Measurements from ENCODE around the gene HBA2. TPM values are rescaled to one million over a fixed set of nuclear protein-coding genes. Genes with fewer than 3 reads are reported as not detected.
A peak's percentile ranks its signal among the peaks of the same experiment; 100 is the strongest.
"Not testable (repeated sequence)": the region's sequence is repeated elsewhere in the genome, so short reads cannot be mapped to it uniquely, and the experiment has no call there.

The HBA2 gene
- total RNA-seq, 1 experiment from 2014 or later, result not detected

- in situ Hi-C loops (cut with HindIII; ENCODE audit: low pct_unique_long_range_greater_than_20kb, low sequenced_read_pairs), result no loop called here
- no peak for DNase-seq (ENCODE audit: low read depth)
Measured at GRCh38 chr16:185213-185612, 12.5 kb downstream of the HBA2 start.

GRCh38 chr16:185691-186090 lies 13.0 kb downstream of the HBA2 start:
- no peak for DNase-seq (ENCODE audit: low read depth)
- in situ Hi-C loops (cut with HindIII; ENCODE audit: low pct_unique_long_range_greater_than_20kb, low sequenced_read_pairs), result no loop called here

- in situ Hi-C loops (cut with HindIII; ENCODE audit: low pct_unique_long_range_greater_than_20kb, low sequenced_read_pairs), result no loop called here
- no peak for DNase-seq (ENCODE audit: low read depth)
Measured at GRCh38 chr16:187330-187729, 14.7 kb downstream of the HBA2 start.

GRCh38 chr16:188674-189073 lies 16.0 kb downstream of the HBA2 start:
- in situ Hi-C loops (cut with HindIII; ENCODE audit: low pct_unique_long_range_greater_than_20kb, low sequenced_read_pairs), result no loop called here
- peak; percentile 35 for DNase-seq (ENCODE audit: low read depth)

GRCh38 chr16:189604-190186 lies 17.0 kb downstream of the HBA2 start:
- no peak for DNase-seq (ENCODE audit: low read depth)
- in situ Hi-C loops (cut with HindIII; ENCODE audit: low pct_unique_long_range_greater_than_20kb, low sequenced_read_pairs), result no loop called here

- no peak for DNase-seq (ENCODE audit: low read depth)
- in situ Hi-C loops (cut with HindIII; ENCODE audit: low pct_unique_long_range_greater_than_20kb, low sequenced_read_pairs), result no loop called here
Measured at GRCh38 chr16:191831-192230, 19.2 kb downstream of the HBA2 start.

GRCh38 chr16:192686-193085 lies 20.0 kb downstream of the HBA2 start:
- DNase-seq (ENCODE audit: low read depth), result no peak
- in situ Hi-C loops (cut with HindIII; ENCODE audit: low pct_unique_long_range_greater_than_20kb, low sequenced_read_pairs), result no loop called here

GRCh38 chr16:193441-193840 lies 20.8 kb downstream of the HBA2 start:
- DNase-seq (ENCODE audit: low read depth), result no peak
- in situ Hi-C loops (cut with HindIII; ENCODE audit: low pct_unique_long_range_greater_than_20kb, low sequenced_read_pairs), result no loop called here

GRCh38 chr16:194516-194915 lies 21.8 kb downstream of the HBA2 start:
- no peak for DNase-seq (ENCODE audit: low read depth)
- in situ Hi-C loops (cut with HindIII; ENCODE audit: low pct_unique_long_range_greater_than_20kb, low sequenced_read_pairs), result no loop called here

- DNase-seq (ENCODE audit: low read depth), result peak; percentile 66
- in situ Hi-C loops (cut with HindIII; ENCODE audit: low pct_unique_long_range_greater_than_20kb, low sequenced_read_pairs), result no loop called here
Measured at GRCh38 chr16:200388-200787, 27.7 kb downstream of the HBA2 start.

GRCh38 chr16:203246-203645 lies 30.6 kb downstream of the HBA2 start:
- in situ Hi-C loops (cut with HindIII; ENCODE audit: low pct_unique_long_range_greater_than_20kb, low sequenced_read_pairs), result no loop called here
- DNase-seq (ENCODE audit: low read depth), result no peak

- DNase-seq (ENCODE audit: low read depth); in situ Hi-C loops (cut with HindIII; ENCODE audit: low pct_unique_long_range_greater_than_20kb, low sequenced_read_pairs): not testable (repeated sequence)
Measured at GRCh38 chr16:204046-204445, 31.4 kb downstream of the HBA2 start.

GRCh38 chr16:209359-209758 lies 36.7 kb downstream of the HBA2 start:
- in situ Hi-C loops (cut with HindIII; ENCODE audit: low pct_unique_long_range_greater_than_20kb, low sequenced_read_pairs), result not testable (repeated sequence)

GRCh38 chr16:211631-212180 lies 39.0 kb downstream of the HBA2 start:
- DNase-seq (ENCODE audit: low read depth); in situ Hi-C loops (cut with HindIII; ENCODE audit: low pct_unique_long_range_greater_than_20kb, low sequenced_read_pairs): not testable (repeated sequence)

More at GRCh38 chr16:209359-209758, 36.7 kb downstream of the HBA2 start:
- not testable (repeated sequence) for DNase-seq (ENCODE audit: low read depth)

GRCh38 chr16:212999-213398 lies 40.3 kb downstream of the HBA2 start:
- DNase-seq (ENCODE audit: low read depth), result no peak
- in situ Hi-C loops (cut with HindIII; ENCODE audit: low pct_unique_long_range_greater_than_20kb, low sequenced_read_pairs), result no loop called here

GRCh38 chr16:220021-220420 lies 47.3 kb downstream of the HBA2 start:
- in situ Hi-C loops (cut with HindIII; ENCODE audit: low pct_unique_long_range_greater_than_20kb, low sequenced_read_pairs), result no loop called here
- DNase-seq (ENCODE audit: low read depth), result no peak

Other genes starting within 250 kb of the HBA2 start
- 32.3 and 39.8 TPM in 2 replicates for gene POLR3K, start 119.3 kb upstream of the HBA2 start, total RNA-seq (2014; rRNA removed; shearing (Covaris generic); ENCODE audit: low replicate concordance)
- 63.4 and 83.6 TPM in 2 replicates for gene SNRNP25, start 119.0 kb upstream of the HBA2 start, total RNA-seq (2014; rRNA removed; shearing (Covaris generic); ENCODE audit: low replicate concordance)
- gene RHBDF1, start 100.2 kb upstream of the HBA2 start, total RNA-seq (2014; rRNA removed; shearing (Covaris generic); ENCODE audit: low replicate concordance), result 11.8 and 19.5 TPM in 2 replicates
- gene MPG, start 94.7 kb upstream of the HBA2 start, total RNA-seq (2014; rRNA removed; shearing (Covaris generic); ENCODE audit: low replicate concordance), result 387 and 416 TPM in 2 replicates
- gene NPRL3, start 34.2 kb upstream of the HBA2 start, total RNA-seq (2014; rRNA removed; shearing (Covaris generic); ENCODE audit: low replicate concordance), result 7.9 and 12.4 TPM in 2 replicates
- not detected in 2 replicates for gene HBZ, start 20.2 kb upstream of the HBA2 start, total RNA-seq (2014; rRNA removed; shearing (Covaris generic); ENCODE audit: low replicate concordance)
- gene HBM, start 6.9 kb upstream of the HBA2 start, total RNA-seq (2014; rRNA removed; shearing (Covaris generic); ENCODE audit: low replicate concordance), result not detected in 2 replicates
- gene HBA1, start 3.8 kb downstream of the HBA2 start, total RNA-seq (2014; rRNA removed; shearing (Covaris generic); ENCODE audit: low replicate concordance), result not detected in 2 replicates
- gene HBQ1, start 7.6 kb downstream of the HBA2 start, total RNA-seq (2014; rRNA removed; shearing (Covaris generic); ENCODE audit: low replicate concordance), result not detected in 2 replicates
- 30.2 and 32.7 TPM in 2 replicates for gene LUC7L, start 56.6 kb downstream of the HBA2 start, total RNA-seq (2014; rRNA removed; shearing (Covaris generic); ENCODE audit: low replicate concordance)
- 168 and 231 TPM in 2 replicates for gene FAM234A, start 61.9 kb downstream of the HBA2 start, total RNA-seq (2014; rRNA removed; shearing (Covaris generic); ENCODE audit: low replicate concordance)
- gene RGS11, start 103.1 kb downstream of the HBA2 start, total RNA-seq (2014; rRNA removed; shearing (Covaris generic); ENCODE audit: low replicate concordance), result 1.1 and 3.6 TPM in 2 replicates
- not detected in 2 replicates for gene ARHGDIG, start 107.7 kb downstream of the HBA2 start, total RNA-seq (2014; rRNA removed; shearing (Covaris generic); ENCODE audit: low replicate concordance)
- 0.74 TPM in 1 of 2 replicates, not detected in the other for gene PDIA2, start 110.3 kb downstream of the HBA2 start, total RNA-seq (2014; rRNA removed; shearing (Covaris generic); ENCODE audit: low replicate concordance)
- 82.2 and 84.5 TPM in 2 replicates for gene AXIN1, start 179.8 kb downstream of the HBA2 start, total RNA-seq (2014; rRNA removed; shearing (Covaris generic); ENCODE audit: low replicate concordance)
- gene MRPL28, start 197.7 kb downstream of the HBA2 start, total RNA-seq (2014; rRNA removed; shearing (Covaris generic); ENCODE audit: low replicate concordance), result 320 and 357 TPM in 2 replicates
- gene PGAP6, start 209.1 kb downstream of the HBA2 start, total RNA-seq (2014; rRNA removed; shearing (Covaris generic); ENCODE audit: low replicate concordance), result 100.0 and 111 TPM in 2 replicates
- 42.0 and 59.6 TPM in 2 replicates for gene NME4, start 224.3 kb downstream of the HBA2 start, total RNA-seq (2014; rRNA removed; shearing (Covaris generic); ENCODE audit: low replicate concordance)
- gene DECR2, start 229.0 kb downstream of the HBA2 start, total RNA-seq (2014; rRNA removed; shearing (Covaris generic); ENCODE audit: low replicate concordance), result 9.8 and 33.7 TPM in 2 replicates